Activated CD8-positive, alpha-beta memory T cell treated with anti-CD3 and anti-CD28 coated beads, Interleukin-2, amount 50 U/mL, for 24 hours (primary cell): ENCODE measurements around the gene SCAF1.

Source experiments
- DNase-seq: peaks from one replicate; pipeline ENCODE4 v3.0.0-alpha.2; 2020; ENCODE audit errors: extremely low read depth

Gene SCAF1

DNA sequence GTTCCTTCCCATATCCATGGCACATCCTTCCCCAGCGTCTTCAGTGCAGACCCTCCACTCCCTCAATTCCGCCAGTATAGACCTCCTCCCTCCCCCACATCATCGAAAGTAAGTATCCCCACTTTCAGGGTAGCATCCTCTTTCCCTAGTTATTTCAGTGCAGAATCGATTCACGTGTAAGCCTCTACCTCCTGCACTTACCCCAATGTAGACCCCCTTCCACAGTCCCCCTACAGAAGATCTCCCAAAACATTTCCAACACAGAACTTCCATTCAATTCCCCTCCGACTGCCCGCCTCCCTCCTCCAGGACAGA lies 23.0 kb downstream of the SCAF1 start:
- no peak for DNase-seq

- DNase-seq: peak; percentile 98
Observed at GRCh38 chr19:49665351-49666119, 23.5 kb downstream of the SCAF1 start, which contains the start of the genes BCL2L12 and IRF3. Gene BCL2L12, plus strand, starts transcription at chr19:49665933. Its CDS starts 760 bp downstream, at chr19:49666693. Gene IRF3, minus strand, starts transcription at chr19:49665857. Its CDS starts 1,019 bp downstream, at chr19:49664838.

DNA sequence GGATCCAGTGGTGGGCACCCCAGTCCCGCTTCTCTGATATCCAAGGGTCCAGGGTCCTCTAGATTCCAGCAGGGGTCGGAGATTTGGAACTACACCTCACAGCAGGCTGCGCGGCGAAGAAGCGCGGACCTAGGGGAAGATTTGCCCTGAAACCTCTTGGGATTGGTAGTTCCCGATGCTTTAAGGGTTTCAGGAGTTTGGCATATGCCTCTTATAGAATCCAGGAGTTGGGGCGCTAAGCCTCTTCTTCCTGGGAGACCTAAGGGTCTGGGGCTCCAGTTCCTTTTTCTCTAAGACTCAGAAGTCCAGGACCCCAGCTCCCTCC lies 24.1 kb downstream of the SCAF1 start:
- DNase-seq: no peak

- DNase-seq: no peak
Observed at GRCh38 chr19:49667473-49667872, 25.5 kb downstream of the SCAF1 start.

DNA sequence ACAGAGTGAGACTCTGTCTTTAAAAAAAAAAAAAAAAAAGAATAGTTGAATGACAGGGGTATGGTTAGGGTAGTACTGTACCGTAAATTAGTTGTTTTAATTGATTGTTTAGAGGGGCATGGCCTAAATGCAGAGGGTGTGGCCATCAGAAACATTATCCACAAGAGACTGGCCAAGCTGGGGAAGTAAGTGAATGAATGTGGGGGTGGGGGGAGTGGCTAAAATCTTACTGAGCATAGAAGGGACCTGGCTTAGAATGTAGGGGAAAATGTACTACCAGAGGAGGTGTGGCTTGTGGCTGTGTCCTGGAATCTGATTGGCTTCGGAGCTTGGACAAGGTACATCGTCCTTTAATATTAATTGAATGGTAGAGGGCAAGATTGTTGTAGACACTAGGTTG lies 27.5 kb downstream of the SCAF1 start:
- no peak for DNase-seq

- no peak for DNase-seq
Observed at GRCh38 chr19:49672131-49672919, 30.3 kb downstream of the SCAF1 start.

- no peak for DNase-seq
Observed at GRCh38 chr19:49676136-49676783, 34.3 kb downstream of the SCAF1 start.

DNA sequence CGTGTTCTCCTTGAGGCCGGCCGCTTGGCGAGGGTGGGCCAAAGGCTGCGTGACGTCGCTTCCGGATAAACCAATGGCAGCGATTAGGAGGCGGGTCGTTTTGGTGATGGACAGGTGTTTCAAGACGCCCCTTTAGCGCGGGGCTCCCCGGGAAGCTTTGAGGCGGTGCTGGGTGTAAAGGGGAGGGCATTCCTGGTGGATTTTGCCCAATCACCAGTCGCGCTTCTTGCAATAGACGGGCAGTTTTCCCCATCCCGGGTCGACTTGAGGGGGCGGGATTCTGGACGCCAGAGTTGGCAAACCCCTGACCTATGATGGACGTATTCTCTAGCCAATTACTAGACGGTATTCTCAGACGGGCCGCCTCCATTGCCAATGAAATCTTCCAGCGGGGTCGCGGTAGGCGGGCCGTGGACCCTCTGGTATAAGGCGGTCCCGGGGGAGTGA lies 34.8 kb downstream of the SCAF1 start:
- DNase-seq: peak; percentile 98

- DNase-seq: no peak
Observed at GRCh38 chr19:49677231-49677900, 35.4 kb downstream of the SCAF1 start, which contains the start of gene PRMT1. Gene PRMT1, plus strand, starts transcription at chr19:49677271. Its CDS starts 10 bp downstream, at chr19:49677281.

DNA sequence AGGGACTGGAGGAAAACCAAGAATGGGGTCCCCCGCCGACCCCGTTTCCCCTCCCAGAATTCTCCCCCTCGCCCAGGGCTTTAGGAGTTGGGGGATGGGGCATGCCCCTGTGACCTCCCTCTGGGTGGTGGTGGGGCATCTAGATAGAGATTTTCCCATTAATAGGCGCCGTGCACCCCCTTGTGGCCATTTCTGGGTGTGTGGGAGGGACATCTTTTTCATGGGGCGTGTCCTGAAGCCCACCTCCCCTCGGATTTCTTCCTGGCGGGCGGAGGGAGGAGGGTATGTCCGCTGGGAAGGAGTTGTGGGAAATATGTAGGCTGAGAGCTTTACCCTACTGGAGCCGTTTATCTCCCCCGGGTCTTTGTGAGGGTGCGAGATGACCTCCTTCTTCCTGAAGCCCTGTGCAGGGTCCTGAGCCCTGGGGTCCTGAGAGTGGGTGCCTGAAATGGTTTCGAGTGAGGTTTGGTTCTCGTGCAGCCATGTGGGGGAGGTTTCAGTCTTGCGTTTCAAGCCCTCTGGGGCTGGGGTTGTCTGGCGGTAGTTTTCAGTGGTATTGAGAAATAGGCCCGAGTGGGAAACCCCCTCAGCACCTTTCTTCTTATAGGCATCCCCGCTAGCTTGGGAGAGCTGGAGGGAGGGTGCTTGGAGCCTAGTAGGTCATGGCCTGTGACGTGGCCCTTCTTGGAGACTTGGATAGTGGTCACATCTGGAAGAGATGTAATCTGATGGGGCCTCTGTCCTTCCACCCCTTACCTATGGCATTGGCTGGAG lies 36.1 kb downstream of the SCAF1 start:
- peak; percentile 60 for DNase-seq

- no peak for DNase-seq
Observed at GRCh38 chr19:49678985-49679770, 37.2 kb downstream of the SCAF1 start.

DNA sequence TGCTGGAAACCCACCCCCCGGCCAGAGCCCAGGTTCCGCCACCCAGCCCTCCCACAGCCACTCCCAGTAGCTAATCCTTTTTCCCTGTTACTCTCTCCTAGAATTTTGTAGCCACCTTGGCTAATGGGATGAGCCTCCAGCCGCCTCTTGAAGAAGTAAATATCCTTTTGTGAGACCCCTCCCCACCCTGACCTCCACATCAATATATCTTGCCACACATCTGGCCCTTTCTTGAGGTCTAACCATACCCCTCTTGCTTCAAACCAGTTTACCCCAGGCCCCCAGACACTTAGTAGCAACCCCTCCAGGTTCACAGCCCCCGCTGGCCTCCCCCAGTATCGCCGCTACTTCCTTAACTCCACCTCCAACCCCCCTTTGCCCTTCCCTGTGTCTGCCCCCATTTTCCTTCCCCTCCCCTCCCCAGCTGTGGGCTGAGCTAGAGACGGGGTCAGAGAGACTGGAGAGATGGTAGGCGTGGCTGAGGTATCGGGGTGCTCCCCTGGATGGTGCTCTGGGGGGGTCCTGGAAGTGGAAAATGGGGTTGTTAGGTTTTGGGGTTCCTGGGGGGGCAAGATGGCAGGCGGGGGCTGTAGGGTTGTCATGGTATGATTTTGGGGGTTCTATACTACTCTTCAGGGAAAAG lies 37.9 kb downstream of the SCAF1 start:
- DNase-seq: no peak

DNA sequence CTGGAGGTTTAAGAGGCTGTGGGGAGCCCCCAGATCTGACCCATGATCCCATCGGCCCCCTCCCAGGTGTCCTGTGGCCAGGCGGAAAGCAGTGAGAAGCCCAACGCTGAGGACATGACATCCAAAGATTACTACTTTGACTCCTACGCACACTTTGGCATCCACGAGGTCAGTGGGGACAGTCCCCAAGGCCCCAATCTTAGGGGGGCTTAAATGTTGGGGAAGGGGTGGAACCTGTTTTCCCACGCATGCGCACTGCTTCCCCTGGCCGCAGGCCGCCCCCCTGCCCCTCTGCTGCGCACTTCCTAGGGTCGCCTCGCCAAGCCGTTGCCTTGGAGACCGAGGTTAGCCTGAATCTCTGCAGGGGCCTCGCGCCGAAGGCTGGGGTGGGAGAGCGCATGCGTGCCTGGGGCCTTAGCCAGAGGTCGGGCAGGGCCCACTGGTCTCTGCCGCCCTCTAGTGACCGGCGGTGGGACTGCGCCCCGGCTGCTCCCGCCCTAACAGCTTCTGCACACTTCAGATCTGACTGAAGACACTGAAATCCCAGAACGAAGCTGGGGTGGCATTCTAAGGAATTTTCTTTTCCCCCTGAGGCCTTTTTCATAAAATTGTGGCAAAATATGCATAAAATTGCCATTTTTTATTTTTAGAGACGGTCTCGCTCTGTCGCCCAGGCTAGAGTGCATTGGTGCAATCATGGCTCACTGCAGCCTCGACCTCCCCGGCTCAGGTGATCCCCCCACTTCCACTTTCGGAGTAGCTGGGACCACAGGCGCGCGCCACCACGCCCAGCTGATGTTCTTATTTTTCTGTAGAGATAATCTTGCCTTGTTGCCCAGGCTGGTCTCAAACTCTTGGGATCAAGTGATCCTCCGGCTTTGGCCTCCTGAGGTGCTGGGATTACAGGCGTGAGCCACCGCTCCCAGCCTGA lies 38.7 kb downstream of the SCAF1 start:
- DNase-seq: peak; percentile 81

DNA sequence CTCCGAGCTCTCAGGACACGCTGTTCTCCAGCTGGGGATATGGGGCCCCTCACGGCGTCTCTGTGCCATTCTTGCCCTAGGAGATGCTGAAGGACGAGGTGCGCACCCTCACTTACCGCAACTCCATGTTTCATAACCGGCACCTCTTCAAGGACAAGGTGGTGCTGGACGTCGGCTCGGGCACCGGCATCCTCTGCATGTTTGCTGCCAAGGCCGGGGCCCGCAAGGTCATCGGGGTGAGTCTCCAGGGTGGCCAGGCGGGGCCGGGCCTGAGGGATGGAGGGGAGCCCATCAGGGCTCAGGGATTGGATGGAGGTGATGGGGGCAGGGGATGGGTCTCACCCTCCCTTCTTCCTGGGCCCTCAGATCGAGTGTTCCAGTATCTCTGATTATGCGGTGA lies 39.8 kb downstream of the SCAF1 start:
- DNase-seq: no peak

GRCh38 chr19:49682274-49682673 lies 40.3 kb downstream of the SCAF1 start:
- DNase-seq: no peak

DNA sequence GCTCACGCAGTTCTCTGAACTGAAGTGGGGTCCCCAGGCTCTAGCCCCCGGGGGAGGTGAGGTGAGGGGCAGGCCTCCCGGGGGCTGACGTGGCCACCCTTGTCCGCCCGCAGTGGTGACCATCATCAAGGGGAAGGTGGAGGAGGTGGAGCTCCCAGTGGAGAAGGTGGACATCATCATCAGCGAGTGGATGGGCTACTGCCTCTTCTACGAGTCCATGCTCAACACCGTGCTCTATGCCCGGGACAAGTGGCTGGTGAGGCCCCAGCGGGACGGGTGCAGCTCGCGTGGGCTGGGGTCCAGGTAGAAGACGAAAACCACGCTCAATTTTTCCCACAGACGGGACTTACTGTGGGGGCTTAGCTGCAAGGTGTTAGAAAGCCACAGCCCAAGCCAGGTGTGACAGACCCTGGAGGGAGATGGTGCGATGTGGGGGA lies 41.8 kb downstream of the SCAF1 start:
- no peak for DNase-seq

GRCh38 chr19:49684251-49684982 lies 42.4 kb downstream of the SCAF1 start:
- DNase-seq: no peak

GRCh38 chr19:49684983-49685553 lies 43.1 kb downstream of the SCAF1 start:
- no peak for DNase-seq
